Hepatocyte (in vitro differentiated cells): Measurements from ENCODE around the gene STK33.

Experiments used
- EZH2 ChIP-seq: fragments of 200-600 bp; sonication (generic); IDR thresholded peaks from 2 replicates; pipeline ENCODE4 v1.6.1; 2016; ENCODE audit warnings: antibody characterized with exemption, mild to moderate bottlenecking, borderline replicate concordance
- EZH2phosphoT487 ChIP-seq: fragments of 200-600 bp; sonication (generic); IDR thresholded peaks from one replicate; pipeline ENCODE4 v1.6.1; 2018; ENCODE audit warnings: antibody characterized with exemption, mild to moderate bottlenecking, low read depth, moderate library complexity; ENCODE audit not compliant: unreplicated experiment, severe bottlenecking
- TF ChIP-seq, protein P1 (sequence below): fragments of 200-600 bp; sonication (generic); IDR thresholded peaks from 2 replicates; pipeline ENCODE4 v1.5.1; 2016; ENCODE audit warnings: antibody characterized with exemption, mild to moderate bottlenecking; ENCODE audit not compliant: poor library complexity

DNA sequence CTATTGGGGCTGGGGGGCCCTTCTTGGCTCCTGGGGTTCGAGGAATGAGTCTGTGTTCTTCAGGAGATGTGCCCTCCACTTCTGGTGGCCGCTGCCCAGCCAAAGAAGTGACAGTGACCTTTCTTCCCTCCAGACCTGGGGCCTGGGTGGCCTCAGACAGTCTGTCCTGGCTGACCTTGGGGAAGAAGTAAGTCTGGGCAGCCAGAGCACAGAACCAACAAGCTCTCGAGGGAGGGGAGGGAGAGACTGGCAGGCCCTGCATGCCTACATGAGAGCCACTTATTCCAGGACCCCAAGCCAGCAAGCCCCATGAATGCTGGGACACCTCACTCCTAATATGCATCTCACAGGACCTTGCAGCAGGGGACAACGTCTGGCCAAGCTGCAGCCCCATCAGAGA is 27.1 kb upstream of the STK33 start:
- TF ChIP-seq, protein P1, sequence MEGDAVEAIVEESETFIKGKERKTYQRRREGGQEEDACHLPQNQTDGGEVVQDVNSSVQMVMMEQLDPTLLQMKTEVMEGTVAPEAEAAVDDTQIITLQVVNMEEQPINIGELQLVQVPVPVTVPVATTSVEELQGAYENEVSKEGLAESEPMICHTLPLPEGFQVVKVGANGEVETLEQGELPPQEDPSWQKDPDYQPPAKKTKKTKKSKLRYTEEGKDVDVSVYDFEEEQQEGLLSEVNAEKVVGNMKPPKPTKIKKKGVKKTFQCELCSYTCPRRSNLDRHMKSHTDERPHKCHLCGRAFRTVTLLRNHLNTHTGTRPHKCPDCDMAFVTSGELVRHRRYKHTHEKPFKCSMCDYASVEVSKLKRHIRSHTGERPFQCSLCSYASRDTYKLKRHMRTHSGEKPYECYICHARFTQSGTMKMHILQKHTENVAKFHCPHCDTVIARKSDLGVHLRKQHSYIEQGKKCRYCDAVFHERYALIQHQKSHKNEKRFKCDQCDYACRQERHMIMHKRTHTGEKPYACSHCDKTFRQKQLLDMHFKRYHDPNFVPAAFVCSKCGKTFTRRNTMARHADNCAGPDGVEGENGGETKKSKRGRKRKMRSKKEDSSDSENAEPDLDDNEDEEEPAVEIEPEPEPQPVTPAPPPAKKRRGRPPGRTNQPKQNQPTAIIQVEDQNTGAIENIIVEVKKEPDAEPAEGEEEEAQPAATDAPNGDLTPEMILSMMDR = no peak
- TF ChIP-seq EZH2phosphoT487 (no peak), EZH2 (no peak)
